ENCODE data around the gene ISG15. TPM values are rescaled to one million over a fixed set of nuclear protein-coding genes. Genes with fewer than 3 reads are reported as not detected.

The ISG15 gene
- total and polyA plus RNA-seq, 9 of the 15 experiments (the other 6 are each of a cell fraction or from before 2014, with no cell fraction given): 0.40 to 58.3 (median 12.2) TPM

DNA sequence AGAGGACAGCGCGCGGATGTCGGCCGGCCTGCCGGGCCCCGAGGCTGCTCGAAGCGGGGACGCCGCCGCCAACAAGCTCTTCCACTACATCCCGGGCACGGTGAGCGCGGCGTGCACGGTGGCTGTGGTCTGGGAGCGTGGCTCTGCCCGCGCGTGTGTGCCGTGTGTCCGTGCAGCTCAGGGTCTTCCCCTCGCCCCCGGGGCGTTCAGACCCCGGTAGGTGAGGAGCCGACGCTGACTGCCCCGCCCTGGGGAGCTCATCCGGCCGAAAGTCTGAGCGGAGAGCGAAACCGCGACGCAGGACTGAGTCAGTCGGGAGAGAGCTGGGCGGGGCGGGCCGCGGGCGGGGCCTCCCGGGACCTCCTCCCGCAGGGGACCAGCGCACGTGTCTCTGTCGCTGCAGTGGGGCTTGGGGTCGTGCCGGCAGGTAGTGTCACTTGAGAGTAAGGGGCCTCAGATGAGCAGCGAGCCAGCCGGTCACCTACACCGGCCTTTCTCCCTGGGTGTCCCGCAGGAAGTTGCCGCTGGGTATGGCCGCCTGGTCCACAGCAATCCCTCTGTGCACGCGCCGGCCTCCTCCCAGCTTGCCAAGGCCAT is 46.5 kb upstream of the ISG15 start (continued):
- TF ChIP-seq, protein P1, sequence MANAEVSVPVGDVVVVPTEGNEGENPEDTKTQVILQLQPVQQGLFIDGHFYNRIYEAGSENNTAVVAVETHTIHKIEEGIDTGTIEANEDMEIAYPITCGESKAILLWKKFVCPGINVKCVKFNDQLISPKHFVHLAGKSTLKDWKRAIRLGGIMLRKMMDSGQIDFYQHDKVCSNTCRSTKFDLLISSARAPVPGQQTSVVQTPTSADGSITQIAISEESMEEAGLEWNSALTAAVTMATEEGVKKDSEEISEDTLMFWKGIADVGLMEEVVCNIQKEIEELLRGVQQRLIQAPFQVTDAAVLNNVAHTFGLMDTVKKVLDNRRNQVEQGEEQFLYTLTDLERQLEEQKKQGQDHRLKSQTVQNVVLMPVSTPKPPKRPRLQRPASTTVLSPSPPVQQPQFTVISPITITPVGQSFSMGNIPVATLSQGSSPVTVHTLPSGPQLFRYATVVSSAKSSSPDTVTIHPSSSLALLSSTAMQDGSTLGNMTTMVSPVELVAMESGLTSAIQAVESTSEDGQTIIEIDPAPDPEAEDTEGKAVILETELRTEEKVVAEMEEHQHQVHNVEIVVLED (CRISPR knock-in tag; IDR thresholded peaks at IDR 0.05): no peak
- TF ChIP-seq NBN (IDR thresholded peaks at IDR 0.05; ENCODE audit: low read depth) (no peak), SAFB (IDR thresholded peaks at IDR 0.05; ENCODE audit: borderline replicate concordance, low read depth, low read length) (0 out of 2 replicates have a peak, but pooled peaks have one; percentile 56), ZNF431 (CRISPR knock-in tag; IDR thresholded peaks at IDR 0.05) (no peak; the same call in 1 of the 2 replicates), ZNF444 (CRISPR knock-in tag; IDR thresholded peaks at IDR 0.05) (no peak), TOE1 (IDR thresholded peaks at IDR 0.05; ENCODE audit: borderline replicate concordance) (no peak), TOE1 (CRISPR knock-in tag; IDR thresholded peaks at IDR 0.05; ENCODE audit: borderline replicate concordance, low read depth) (no peak), ZSCAN32 (CRISPR knock-in tag; IDR thresholded peaks at IDR 0.05) (no peak), PRMT5 (CRISPR knock-in tag; IDR thresholded peaks at IDR 0.05) (no peak)
- TF ChIP-seq, protein P2, sequence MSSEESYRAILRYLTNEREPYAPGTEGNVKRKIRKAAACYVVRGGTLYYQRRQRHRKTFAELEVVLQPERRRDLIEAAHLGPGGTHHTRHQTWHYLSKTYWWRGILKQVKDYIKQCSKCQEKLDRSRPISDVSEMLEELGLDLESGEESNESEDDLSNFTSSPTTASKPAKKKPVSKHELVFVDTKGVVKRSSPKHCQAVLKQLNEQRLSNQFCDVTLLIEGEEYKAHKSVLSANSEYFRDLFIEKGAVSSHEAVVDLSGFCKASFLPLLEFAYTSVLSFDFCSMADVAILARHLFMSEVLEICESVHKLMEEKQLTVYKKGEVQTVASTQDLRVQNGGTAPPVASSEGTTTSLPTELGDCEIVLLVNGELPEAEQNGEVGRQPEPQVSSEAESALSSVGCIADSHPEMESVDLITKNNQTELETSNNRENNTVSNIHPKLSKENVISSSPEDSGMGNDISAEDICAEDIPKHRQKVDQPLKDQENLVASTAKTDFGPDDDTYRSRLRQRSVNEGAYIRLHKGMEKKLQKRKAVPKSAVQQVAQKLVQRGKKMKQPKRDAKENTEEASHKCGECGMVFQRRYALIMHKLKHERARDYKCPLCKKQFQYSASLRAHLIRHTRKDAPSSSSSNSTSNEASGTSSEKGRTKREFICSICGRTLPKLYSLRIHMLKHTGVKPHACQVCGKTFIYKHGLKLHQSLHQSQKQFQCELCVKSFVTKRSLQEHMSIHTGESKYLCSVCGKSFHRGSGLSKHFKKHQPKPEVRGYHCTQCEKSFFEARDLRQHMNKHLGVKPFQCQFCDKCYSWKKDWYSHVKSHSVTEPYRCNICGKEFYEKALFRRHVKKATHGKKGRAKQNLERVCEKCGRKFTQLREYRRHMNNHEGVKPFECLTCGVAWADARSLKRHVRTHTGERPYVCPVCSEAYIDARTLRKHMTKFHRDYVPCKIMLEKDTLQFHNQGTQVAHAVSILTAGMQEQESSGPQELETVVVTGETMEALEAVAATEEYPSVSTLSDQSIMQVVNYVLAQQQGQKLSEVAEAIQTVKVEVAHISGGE (CRISPR knock-in tag; IDR thresholded peaks at IDR 0.05): no peak
- TF ChIP-seq, protein P3, sequence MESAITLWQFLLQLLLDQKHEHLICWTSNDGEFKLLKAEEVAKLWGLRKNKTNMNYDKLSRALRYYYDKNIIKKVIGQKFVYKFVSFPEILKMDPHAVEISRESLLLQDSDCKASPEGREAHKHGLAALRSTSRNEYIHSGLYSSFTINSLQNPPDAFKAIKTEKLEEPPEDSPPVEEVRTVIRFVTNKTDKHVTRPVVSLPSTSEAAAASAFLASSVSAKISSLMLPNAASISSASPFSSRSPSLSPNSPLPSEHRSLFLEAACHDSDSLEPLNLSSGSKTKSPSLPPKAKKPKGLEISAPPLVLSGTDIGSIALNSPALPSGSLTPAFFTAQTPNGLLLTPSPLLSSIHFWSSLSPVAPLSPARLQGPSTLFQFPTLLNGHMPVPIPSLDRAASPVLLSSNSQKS (CRISPR knock-in tag; IDR thresholded peaks at IDR 0.05): no peak
- TF ChIP-seq, protein P4, sequence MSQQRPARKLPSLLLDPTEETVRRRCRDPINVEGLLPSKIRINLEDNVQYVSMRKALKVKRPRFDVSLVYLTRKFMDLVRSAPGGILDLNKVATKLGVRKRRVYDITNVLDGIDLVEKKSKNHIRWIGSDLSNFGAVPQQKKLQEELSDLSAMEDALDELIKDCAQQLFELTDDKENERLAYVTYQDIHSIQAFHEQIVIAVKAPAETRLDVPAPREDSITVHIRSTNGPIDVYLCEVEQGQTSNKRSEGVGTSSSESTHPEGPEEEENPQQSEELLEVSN (IDR thresholded peaks at IDR 0.05; ENCODE audit: borderline replicate concordance in 1 of 2, extremely low read depth in 1 of 2, insufficient read depth in 1 of 2, insufficient read length in 1 of 2, low read depth in 1 of 2, low read length in 1 of 2, poor library complexity in 1 of 2, severe bottlenecking in 1 of 2): peak; percentile 23 to 70
